GM12872 (cell line): ENCODE data around the gene IFI44L.

Experiments
- TF ChIP-seq, protein P1 (sequence below): IDR thresholded peaks from 3 replicates; pipeline ENCODE4 v1.5.1; 2011; ENCODE audit warnings: low read depth, mild to moderate bottlenecking, low read length, moderate library complexity; ENCODE audit not compliant: insufficient read depth

Gene IFI44L

DNA sequence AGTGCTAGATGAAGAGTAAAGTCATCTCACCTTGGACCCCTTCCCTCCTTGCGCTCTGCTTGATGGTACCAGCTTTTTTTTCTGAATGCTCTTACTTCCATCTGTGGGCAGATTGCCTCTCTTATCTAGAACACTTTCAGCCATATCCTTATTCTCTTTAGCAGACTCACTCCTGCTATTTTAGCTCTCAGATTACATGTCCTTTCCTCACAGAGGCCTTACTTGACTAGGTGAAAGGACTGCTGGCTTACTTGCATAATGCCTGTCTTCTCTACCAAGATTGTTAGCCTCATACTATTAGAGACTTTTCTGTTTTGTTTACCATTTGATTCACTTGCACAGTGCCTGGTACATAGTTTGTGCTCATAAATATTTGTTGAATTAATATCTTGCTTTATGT is 38.7 kb downstream of the IFI44L start:
- TF ChIP-seq, protein P1, sequence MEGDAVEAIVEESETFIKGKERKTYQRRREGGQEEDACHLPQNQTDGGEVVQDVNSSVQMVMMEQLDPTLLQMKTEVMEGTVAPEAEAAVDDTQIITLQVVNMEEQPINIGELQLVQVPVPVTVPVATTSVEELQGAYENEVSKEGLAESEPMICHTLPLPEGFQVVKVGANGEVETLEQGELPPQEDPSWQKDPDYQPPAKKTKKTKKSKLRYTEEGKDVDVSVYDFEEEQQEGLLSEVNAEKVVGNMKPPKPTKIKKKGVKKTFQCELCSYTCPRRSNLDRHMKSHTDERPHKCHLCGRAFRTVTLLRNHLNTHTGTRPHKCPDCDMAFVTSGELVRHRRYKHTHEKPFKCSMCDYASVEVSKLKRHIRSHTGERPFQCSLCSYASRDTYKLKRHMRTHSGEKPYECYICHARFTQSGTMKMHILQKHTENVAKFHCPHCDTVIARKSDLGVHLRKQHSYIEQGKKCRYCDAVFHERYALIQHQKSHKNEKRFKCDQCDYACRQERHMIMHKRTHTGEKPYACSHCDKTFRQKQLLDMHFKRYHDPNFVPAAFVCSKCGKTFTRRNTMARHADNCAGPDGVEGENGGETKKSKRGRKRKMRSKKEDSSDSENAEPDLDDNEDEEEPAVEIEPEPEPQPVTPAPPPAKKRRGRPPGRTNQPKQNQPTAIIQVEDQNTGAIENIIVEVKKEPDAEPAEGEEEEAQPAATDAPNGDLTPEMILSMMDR: no peak

DNA sequence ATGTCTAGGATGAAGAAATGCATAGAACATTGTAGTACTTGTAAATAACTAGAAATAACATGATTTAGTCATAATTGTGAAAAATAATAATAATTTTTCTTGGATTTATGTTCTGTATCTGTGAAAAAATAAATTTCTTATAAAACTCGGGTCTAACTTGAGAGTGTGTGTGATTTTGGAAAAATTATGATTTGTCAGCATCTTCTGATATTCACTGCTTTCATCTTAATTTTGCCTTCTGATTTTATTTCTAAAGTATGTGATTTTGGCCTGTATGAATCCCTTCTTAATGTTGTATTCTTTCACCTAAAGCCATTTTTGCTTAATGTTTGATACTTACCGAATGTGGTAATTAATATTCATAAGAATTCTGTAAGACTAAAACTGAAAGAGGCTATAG is 43.7 kb downstream of the IFI44L start:
- TF ChIP-seq, protein P1: no peak

DNA sequence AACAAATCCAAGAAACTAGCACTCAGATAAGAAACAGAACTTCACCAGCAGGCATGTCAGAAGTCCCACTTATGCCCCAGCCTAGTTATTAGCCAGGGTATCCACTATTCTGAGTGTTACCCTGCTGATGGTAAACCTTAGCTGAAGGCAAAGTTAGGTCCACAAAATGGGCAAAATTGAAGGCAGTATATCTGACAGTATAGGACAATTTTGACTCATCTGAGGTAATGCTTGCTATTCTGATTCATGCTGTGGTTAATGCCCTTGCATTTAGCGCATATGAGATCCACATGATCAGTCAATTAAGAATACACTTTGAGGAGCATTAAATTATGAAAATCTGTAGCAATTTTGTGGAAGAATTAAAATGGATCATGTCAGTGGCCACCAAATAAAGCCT is 44.5 kb downstream of the IFI44L start:
- TF ChIP-seq, protein P1: no peak

DNA sequence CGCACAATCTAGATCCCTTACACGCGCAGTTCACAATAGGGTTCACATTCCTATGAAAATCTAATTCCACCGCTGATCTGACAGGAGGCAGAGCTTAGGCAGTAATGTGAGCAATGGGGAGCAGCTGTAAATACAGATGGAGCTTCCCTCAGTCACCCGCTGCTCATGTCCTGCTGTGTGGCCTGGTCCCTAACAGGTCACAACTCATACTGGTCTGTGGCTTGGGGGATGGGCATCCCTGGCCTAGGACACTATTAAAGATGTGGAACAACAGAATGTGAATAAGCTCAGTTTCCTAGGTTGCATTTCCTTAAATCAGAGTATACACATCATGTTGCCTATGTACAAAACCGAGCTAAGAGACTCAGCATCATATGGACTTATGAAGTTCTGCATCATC is 45.6 kb downstream of the IFI44L start:
- TF ChIP-seq, protein P1: no peak

DNA sequence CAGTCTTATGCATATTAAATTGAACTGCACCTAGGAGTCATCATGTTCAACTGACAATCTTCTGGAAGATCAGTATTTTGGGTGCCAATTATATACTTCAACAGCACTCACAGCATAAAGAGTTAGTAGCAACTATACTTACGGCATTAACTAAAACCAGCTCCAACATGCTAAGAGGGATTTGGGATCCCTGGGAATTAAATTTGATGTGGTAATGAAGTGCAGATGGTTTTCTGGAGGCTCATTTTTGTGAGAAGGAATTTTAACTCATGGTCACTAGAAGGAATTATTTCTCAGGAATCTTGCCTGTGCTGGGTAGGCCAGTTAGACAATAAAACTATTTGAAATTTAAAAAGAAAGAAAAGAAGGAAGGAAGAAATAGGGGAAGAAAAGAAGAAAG is 47.7 kb downstream of the IFI44L start:
- TF ChIP-seq, protein P1: no peak

DNA sequence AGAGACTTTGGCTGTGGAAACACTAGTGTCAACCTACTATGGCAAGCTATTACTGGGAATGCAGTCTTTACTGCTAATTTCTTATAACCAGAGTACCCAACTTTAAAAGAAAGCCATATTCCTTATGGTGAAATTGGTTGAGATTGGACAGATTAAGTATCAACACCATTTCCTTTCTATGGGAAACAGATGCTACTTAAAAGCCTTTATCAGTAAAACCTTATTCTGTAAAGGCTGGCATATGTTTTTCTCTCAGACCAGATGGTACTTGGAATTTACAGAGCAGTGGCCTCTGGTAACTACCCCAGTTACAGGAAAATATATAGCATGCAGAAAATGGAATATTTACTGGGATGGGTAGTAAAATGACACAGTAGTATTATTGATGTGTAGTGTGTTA is 48.2 kb downstream of the IFI44L start:
- TF ChIP-seq, protein P1: no peak

DNA sequence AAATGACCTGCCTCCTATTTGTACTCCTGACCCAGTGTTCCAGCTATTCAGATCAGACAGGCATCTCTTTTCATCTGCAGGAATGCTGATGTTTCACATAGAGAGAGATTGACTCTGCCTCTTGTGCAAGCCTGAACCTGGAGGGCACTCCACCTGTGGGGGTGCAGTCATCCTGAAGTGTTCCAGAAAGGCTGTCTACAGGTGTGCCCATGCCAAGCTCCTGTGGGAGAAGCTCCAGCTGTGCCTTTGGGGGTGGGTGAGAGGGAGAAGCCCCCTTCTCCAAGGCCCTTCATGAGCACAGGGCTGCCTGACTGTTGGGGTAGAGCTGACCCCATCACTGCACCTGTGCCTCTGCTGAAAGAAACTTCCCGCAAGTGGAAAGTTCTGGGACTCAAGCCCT is 52.2 kb downstream of the IFI44L start:
- TF ChIP-seq, protein P1: no peak

DNA sequence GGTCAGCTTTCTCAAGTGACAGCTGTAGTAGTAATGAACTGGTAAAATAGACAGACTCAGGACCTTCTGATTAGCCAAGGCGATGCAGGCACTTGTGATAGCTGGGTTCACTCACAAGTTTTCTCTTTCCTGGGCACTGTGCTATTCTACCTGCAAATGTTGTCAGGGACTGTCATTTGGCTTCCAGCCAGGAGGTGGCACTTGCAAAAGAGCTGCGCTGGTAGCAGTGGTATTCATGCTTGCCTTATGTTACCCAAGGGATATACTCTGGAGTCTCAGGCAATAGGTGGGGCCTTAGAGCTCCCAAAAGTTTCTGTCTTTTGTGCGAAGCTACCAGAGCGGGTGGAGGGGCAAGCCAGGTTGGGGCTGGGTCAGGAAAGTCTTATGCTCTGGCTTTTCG is 52.9 kb downstream of the IFI44L start:
- TF ChIP-seq, protein P1: peak; percentile 42
